Keratinocyte (primary cell): Measurements from ENCODE around the gene SBNO1. TPM values are rescaled to one million over a fixed set of nuclear protein-coding genes. Genes with fewer than 3 reads are reported as not detected.
"Not testable (repeated sequence)": the region's sequence is repeated elsewhere in the genome, so short reads cannot be mapped to it uniquely, and the experiment has no call there.

Source experiments
- DNase-seq: peaks from one replicate; pipeline ENCODE4 v3.0.0-alpha.2; 2011; ENCODE audit warnings: low read depth, missing footprints, low spot score
- FAIRE-seq: peaks from 2 replicates; lab custom pipeline; 2011; peaks lifted over from hg19 to GRCh38; lab: Jason Lieb, UNC
- H2AFZ ChIP-seq: 2 replicates; pipeline ENCODE4 v1.6.0; 2012; ENCODE audit warnings: low read length, control low read depth, inconsistent platforms; ENCODE audit not compliant: control insufficient read depth
- H3K27ac ChIP-seq: 2 replicates; pipeline ENCODE4 v1.5.1; 2011; ENCODE audit warnings: low read length; ENCODE audit not compliant: control insufficient read depth, insufficient read depth
- H3K27me3 ChIP-seq: 3 replicates; pipeline ENCODE4 v1.6.0; 2011; ENCODE audit warnings: low read length; ENCODE audit not compliant: control insufficient read depth, insufficient read depth; ENCODE audit errors: extremely low read depth
- H3K36me3 ChIP-seq, 2 experiments: 2 replicates in 1 of 2; 3 replicates in 1 of 2; pipeline ENCODE4 v1.5.1; 2011; ENCODE audit warnings: low read length in 2 of 2, mild to moderate bottlenecking in 1 of 2; ENCODE audit not compliant: control insufficient read depth in 2 of 2, insufficient read depth in 2 of 2; ENCODE audit errors: extremely low read depth in 1 of 2
- H3K4me1 ChIP-seq: 3 replicates; pipeline ENCODE4 v1.5.1; 2011; ENCODE audit warnings: low read length; ENCODE audit not compliant: control insufficient read depth, insufficient read depth; ENCODE audit errors: extremely low read depth
- H3K4me2 ChIP-seq: 3 replicates; pipeline ENCODE4 v1.6.0; 2011; ENCODE audit warnings: low read depth, low read length; ENCODE audit not compliant: control insufficient read depth, insufficient read depth; ENCODE audit errors: extremely low read depth
- H3K4me3 ChIP-seq, 3 experiments: fragments of 200-600 bp in 1 of 3; sonication (generic) in 1 of 3; 2 replicates in 2 of 3; 3 replicates in 1 of 3; pipeline ENCODE4 v1.5.1; 2011 to 2016; ENCODE audit warnings: low read length in 3 of 3, mild to moderate bottlenecking in 3 of 3, control low read depth in 2 of 3, inconsistent platforms in 1 of 3, low read depth in 1 of 3, mixed read lengths in 1 of 3, mixed run types in 1 of 3, moderate library complexity in 1 of 3; ENCODE audit not compliant: control insufficient read depth in 2 of 3, insufficient read depth in 2 of 3; ENCODE audit errors: extremely low read depth in 1 of 3
- H3K79me2 ChIP-seq: 2 replicates; pipeline ENCODE4 v1.6.0; 2012; ENCODE audit warnings: low read length; ENCODE audit not compliant: control insufficient read depth, insufficient read depth
- H3K9ac ChIP-seq: 3 replicates; pipeline ENCODE4 v1.6.0; 2011; ENCODE audit warnings: low read length; ENCODE audit not compliant: control insufficient read depth, insufficient read depth; ENCODE audit errors: extremely low read depth
- H3K9me1 ChIP-seq: 3 replicates; pipeline ENCODE4 v1.6.0; 2011; ENCODE audit warnings: low read length; ENCODE audit not compliant: control insufficient read depth, insufficient read depth; ENCODE audit errors: extremely low read depth
- H3K9me3 ChIP-seq: 2 replicates; pipeline ENCODE4 v1.5.1; 2012; ENCODE audit warnings: low read depth, low read length; ENCODE audit not compliant: control insufficient read depth
- H4K20me1 ChIP-seq: 3 replicates; pipeline ENCODE4 v1.6.0; 2011; ENCODE audit warnings: low read length; ENCODE audit not compliant: control insufficient read depth, insufficient read depth; ENCODE audit errors: extremely low read depth
- EZH2 ChIP-seq: IDR thresholded peaks from one replicate; pipeline ENCODE4 v1.6.1; 2012; ENCODE audit warnings: inconsistent platforms, mild to moderate bottlenecking, low read length, moderate library complexity
- dilution Hi-C: fragments of 300-500 bp; cut with MboI; formaldehyde crosslinking; loops from one replicate; pipeline ENCODE4 v1.7.0; 2020; ENCODE audit warnings: low sequenced_read_pairs; ENCODE audit not compliant: extremely low pct_ligation_motif_present
- polyA plus RNA-seq, 5 experiments: library from polyadenylated mRNA; depleted of rRNA in 3 of 5; stranded (reverse) in 3 of 5; stranded (forward) in 1 of 5; unstranded in 1 of 5; fragments of >200 nt; gene quantifications; 1 replicate in 1 of 5; 2 replicates in 3 of 5; 3 replicates in 1 of 5; pipeline versions ENCODE4 v1.2.1 to v1.2.3, GENCODE V29; 2011 to 2012; ENCODE audit warnings: missing spikeins in 2 of 5, low read depth in 1 of 5, low replicate concordance in 1 of 5
- TF ChIP-seq, protein P1 (sequence below), 3 experiments: IDR thresholded peaks in 1 of 3; conservative IDR thresholded peaks in 1 of 3; optimal IDR thresholded peaks in 1 of 3; 2 replicates in 2 of 3; 3 replicates in 1 of 3; pipeline versions ENCODE3 to v1.5.1; 2011; ENCODE audit warnings: low read length in 3 of 3, mild to moderate bottlenecking in 3 of 3, moderate library complexity in 2 of 3, control low read depth in 1 of 3, inconsistent platforms in 1 of 3; ENCODE audit not compliant: insufficient read depth in 2 of 3; ENCODE audit errors: extremely low read depth in 1 of 3

Gene SBNO1
- polyA plus RNA-seq, 1 donor (not counting 4 experiments of a cell fraction or from before 2014, with no cell fraction given), result 18.4 TPM

DNA sequence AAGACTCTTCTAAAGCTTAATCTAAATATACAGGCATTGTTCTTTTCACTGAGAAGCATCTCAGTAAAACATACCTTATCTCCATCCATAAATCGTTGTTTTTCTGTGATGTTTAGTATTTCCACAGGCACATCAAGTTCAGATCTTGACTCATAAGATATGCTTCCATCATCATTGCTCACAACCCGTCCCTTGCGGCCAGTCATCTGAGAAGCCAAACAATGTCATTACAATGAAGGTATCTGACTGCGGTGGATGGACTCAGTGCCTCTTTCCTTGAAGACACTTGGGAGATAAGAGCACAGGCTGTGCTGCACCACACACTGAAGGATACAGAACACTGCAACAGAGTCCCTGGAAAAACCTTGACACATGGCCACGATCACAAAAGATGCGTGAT, 44.8 kb downstream of the SBNO1 start:
- Histone ChIP-seq H3K4me3 (no peak overlapping the region), H4K20me1 (no peaks in the 10 kb centered on the region), H3K36me3 (peaks cover 17 to 23% of the 10 kb centered on the region in 2 experiments), H3K9ac (no peak overlapping the region), H3K79me2 (no peaks in the 10 kb centered on the region), H3K4me2 (no peak overlapping the region), H3K27me3 (no peaks in the 10 kb centered on the region), H3K9me3 (no peaks in the 10 kb centered on the region), H2AFZ (no peak overlapping the region), H3K27ac (no peak overlapping the region), H3K9me1 (no peaks in the 10 kb centered on the region), H3K4me1 (no peaks in the 10 kb centered on the region)
- DNase-seq (no peak), FAIRE-seq (no peak)
- TF ChIP-seq, protein P1, sequence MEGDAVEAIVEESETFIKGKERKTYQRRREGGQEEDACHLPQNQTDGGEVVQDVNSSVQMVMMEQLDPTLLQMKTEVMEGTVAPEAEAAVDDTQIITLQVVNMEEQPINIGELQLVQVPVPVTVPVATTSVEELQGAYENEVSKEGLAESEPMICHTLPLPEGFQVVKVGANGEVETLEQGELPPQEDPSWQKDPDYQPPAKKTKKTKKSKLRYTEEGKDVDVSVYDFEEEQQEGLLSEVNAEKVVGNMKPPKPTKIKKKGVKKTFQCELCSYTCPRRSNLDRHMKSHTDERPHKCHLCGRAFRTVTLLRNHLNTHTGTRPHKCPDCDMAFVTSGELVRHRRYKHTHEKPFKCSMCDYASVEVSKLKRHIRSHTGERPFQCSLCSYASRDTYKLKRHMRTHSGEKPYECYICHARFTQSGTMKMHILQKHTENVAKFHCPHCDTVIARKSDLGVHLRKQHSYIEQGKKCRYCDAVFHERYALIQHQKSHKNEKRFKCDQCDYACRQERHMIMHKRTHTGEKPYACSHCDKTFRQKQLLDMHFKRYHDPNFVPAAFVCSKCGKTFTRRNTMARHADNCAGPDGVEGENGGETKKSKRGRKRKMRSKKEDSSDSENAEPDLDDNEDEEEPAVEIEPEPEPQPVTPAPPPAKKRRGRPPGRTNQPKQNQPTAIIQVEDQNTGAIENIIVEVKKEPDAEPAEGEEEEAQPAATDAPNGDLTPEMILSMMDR (optimal IDR thresholded peaks at IDR 0.05 in 1 of 3, IDR thresholded peaks at IDR 0.05 in 1 of 3, conservative IDR thresholded peaks at IDR 0.05 in 1 of 3; ENCODE audit: extremely low read depth in 1 of 3, insufficient read depth in 2 of 3, low read length in 3 of 3), result no peak
- dilution Hi-C loops, result no loop called here

DNA sequence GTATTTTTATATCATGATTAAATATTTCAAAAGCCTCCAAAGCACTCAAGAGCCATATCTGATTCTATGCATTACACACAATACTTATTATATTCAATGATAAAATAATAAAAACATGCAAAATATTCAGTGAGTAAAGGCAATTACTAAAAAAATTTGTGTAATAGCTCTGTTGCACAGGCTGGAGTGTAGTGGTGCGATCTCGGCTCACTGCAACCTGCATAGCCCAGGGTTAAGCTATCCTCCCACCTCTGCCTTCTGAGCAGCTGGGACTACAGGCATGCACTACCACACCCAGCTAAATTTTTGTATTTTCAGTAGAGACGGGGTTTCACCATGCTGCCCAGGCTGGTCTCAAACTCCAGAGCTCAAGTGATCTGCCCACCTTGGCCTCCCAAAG, 45.4 kb downstream of the SBNO1 start:
- Histone ChIP-seq H3K36me3 (peaks cover 13 to 24% of the 10 kb centered on the region in 2 experiments), H3K27me3 (no peaks in the 10 kb centered on the region), H4K20me1 (no peaks in the 10 kb centered on the region), H3K9ac (no peak overlapping the region), H3K4me3 (no peak overlapping the region), H3K4me1 (no peaks in the 10 kb centered on the region), H2AFZ (no peak overlapping the region), H3K4me2 (no peak overlapping the region), H3K9me1 (no peaks in the 10 kb centered on the region), H3K27ac (no peak overlapping the region), H3K79me2 (no peaks in the 10 kb centered on the region), H3K9me3 (no peaks in the 10 kb centered on the region)
- FAIRE-seq, result no peak
- DNase-seq, result no peak
- dilution Hi-C loops, result no loop called here
- TF ChIP-seq EZH2, result no peak
- TF ChIP-seq, protein P1 (optimal IDR thresholded peaks at IDR 0.05 in 1 of 3, IDR thresholded peaks at IDR 0.05 in 1 of 3, conservative IDR thresholded peaks at IDR 0.05 in 1 of 3; ENCODE audit: extremely low read depth in 1 of 3, insufficient read depth in 2 of 3, low read length in 3 of 3), result no peak

DNA sequence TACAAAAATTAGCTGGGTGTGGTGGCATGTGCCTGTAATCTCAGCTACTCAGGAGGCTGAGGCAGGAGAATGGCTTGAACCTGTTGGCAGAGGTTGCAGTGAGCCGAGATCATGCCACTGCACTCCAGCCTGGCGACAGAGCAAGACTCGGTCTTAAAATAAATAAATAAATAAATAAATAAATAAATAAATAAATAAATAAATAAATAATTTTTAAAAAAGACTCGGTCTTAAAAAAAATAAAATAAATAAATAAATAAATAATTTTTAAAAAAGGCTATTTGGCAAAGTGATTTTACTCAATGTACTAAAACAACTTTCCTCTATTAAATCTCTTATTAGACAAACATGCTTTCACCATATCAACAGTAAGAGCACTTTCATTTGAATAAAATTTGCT, 51.6 kb downstream of the SBNO1 start:
- H4K20me1 ChIP-seq, FAIRE-seq, H3K4me1 ChIP-seq, H3K27ac ChIP-seq, H3K4me2 ChIP-seq, H3K9me3 ChIP-seq, H3K4me3 ChIP-seq, H3K9me1 ChIP-seq, H3K27me3 ChIP-seq, H3K9ac ChIP-seq, DNase-seq, H2AFZ ChIP-seq, dilution Hi-C loops, H3K79me2 ChIP-seq: not testable (repeated sequence)
- peaks cover 14 to 17% of the 10 kb centered on the region in 2 experiments for H3K36me3 ChIP-seq
